HEK293 (cell line): ENCODE results near the gene CYP4F12.

Experiments used
- CTCF ChIA-PET: fragments of 350-600 bp; formaldehyde crosslinking; extraction: SDS; loops from one replicate; lab custom pipeline; 2021; ENCODE audit warnings: antibody characterized with exemption; lab: Yijun Ruan, JAX
- POLR2A ChIA-PET: fragments of 300-600 bp; formaldehyde crosslinking; extraction: SDS; loops from one replicate; lab custom pipeline; 2020; ENCODE audit warnings: antibody characterized with exemption, inconsistent platforms; lab: Yijun Ruan, JAX
- H3K27ac ChIP-seq: fragments of 200-500 bp; sonication (Bioruptor generic); 2 replicates; pipeline ENCODE4 v1.5.1; 2014; ENCODE audit warnings: low read depth, low read length, control low read depth, inconsistent platforms; ENCODE audit errors: extremely low read depth
- H3K36me3 ChIP-seq, 2 experiments: fragments of 200-500 bp in 1 of 2; sonication (Bioruptor generic) in 1 of 2; 1 replicate in 1 of 2; 2 replicates in 1 of 2; pipeline ENCODE4 v1.5.1; 2014 to 2017; ENCODE audit warnings: inconsistent platforms in 2 of 2, low read length in 2 of 2; ENCODE audit not compliant: control insufficient read depth in 2 of 2, insufficient read depth in 1 of 2
- H3K4me1 ChIP-seq: fragments of 200-500 bp; sonication (Bioruptor generic); 2 replicates; pipeline ENCODE4 v1.5.1; 2014; ENCODE audit warnings: mild to moderate bottlenecking, low read length, inconsistent platforms; ENCODE audit not compliant: control insufficient read depth, insufficient read depth
- H3K4me3 ChIP-seq: 2 replicates; pipeline ENCODE4 v1.5.1; 2011; ENCODE audit warnings: low read depth, mild to moderate bottlenecking, control low read depth, low read length, moderate library complexity
- H3K9me3 ChIP-seq: fragments of 200-500 bp; sonication (Bioruptor generic); 2 replicates; pipeline ENCODE4 v1.5.1; 2014; ENCODE audit warnings: low read depth, low read length, inconsistent platforms; ENCODE audit not compliant: control insufficient read depth, insufficient read depth
- BCL11A ChIP-seq: fragments of 450-650 bp; formaldehyde crosslinking; IDR thresholded peaks from 2 replicates; pipeline ENCODE4 v1.5.1; 2016; ENCODE audit warnings: low read depth, missing biosample characterization, missing genetic modification characterization
- FEZF1 ChIP-seq: fragments of 450-650 bp; formaldehyde crosslinking; IDR thresholded peaks from 2 replicates; pipeline ENCODE4 v1.5.1; 2016; ENCODE audit warnings: missing biosample characterization, missing genetic modification characterization
- GLI4 ChIP-seq: fragments of 450-650 bp; formaldehyde crosslinking; IDR thresholded peaks from 2 replicates; pipeline ENCODE4 v1.5.1; 2016; ENCODE audit warnings: missing biosample characterization, missing genetic modification characterization
- KLF17 ChIP-seq: fragments of 450-650 bp; formaldehyde crosslinking; IDR thresholded peaks from 2 replicates; pipeline ENCODE4 v1.5.1; 2016; ENCODE audit warnings: missing biosample characterization, missing genetic modification characterization
- MEIS1 ChIP-seq: sonication (generic); formaldehyde crosslinking; IDR thresholded peaks from 2 replicates; pipeline ENCODE4 v1.8.1; 2022; ENCODE audit warnings: missing genetic modification reagents, mild to moderate bottlenecking, borderline replicate concordance
- SP3 ChIP-seq: fragments of 450-650 bp; formaldehyde crosslinking; IDR thresholded peaks from 2 replicates; pipeline ENCODE4 v1.5.1; 2016; ENCODE audit warnings: missing biosample characterization, missing genetic modification characterization
- SP7 ChIP-seq: fragments of 450-650 bp; formaldehyde crosslinking; IDR thresholded peaks from 2 replicates; pipeline ENCODE4 v1.5.1; 2016; ENCODE audit warnings: missing biosample characterization, missing genetic modification characterization
- WT1 ChIP-seq: fragments of 450-650 bp; formaldehyde crosslinking; IDR thresholded peaks from 2 replicates; pipeline ENCODE4 v1.5.1; 2016; ENCODE audit warnings: missing biosample characterization, missing genetic modification characterization
- ZBTB1 ChIP-seq: fragments of 450-650 bp; formaldehyde crosslinking; IDR thresholded peaks from 2 replicates; pipeline ENCODE4 v1.5.1; 2016; ENCODE audit warnings: missing biosample characterization, missing genetic modification characterization
- ZBTB17 ChIP-seq: fragments of 450-650 bp; formaldehyde crosslinking; IDR thresholded peaks from 2 replicates; pipeline ENCODE4 v1.5.1; 2016; ENCODE audit warnings: missing biosample characterization, missing genetic modification characterization
- ZBTB21 ChIP-seq: fragments of 450-650 bp; formaldehyde crosslinking; IDR thresholded peaks from 2 replicates; pipeline ENCODE4 v1.5.1; 2017; ENCODE audit warnings: missing biosample characterization, missing genetic modification characterization
- ZBTB48 ChIP-seq: fragments of 450-650 bp; formaldehyde crosslinking; IDR thresholded peaks from 2 replicates; pipeline ENCODE4 v1.5.1; 2016; ENCODE audit warnings: missing biosample characterization, missing genetic modification characterization
- ZBTB8A ChIP-seq: fragments of 450-650 bp; formaldehyde crosslinking; IDR thresholded peaks from 2 replicates; pipeline ENCODE4 v1.5.1; 2016; ENCODE audit warnings: missing biosample characterization, missing genetic modification characterization
- ZNF112 ChIP-seq: fragments of 450-650 bp; formaldehyde crosslinking; IDR thresholded peaks from 2 replicates; pipeline ENCODE4 v1.5.0; 2017; ENCODE audit warnings: missing biosample characterization, missing genetic modification characterization
- ZNF140 ChIP-seq: fragments of 450-650 bp; formaldehyde crosslinking; IDR thresholded peaks from 2 replicates; pipeline ENCODE4 v1.5.1; 2016; ENCODE audit warnings: missing biosample characterization, missing genetic modification characterization
- ZNF157 ChIP-seq: fragments of 450-650 bp; formaldehyde crosslinking; IDR thresholded peaks from 2 replicates; pipeline ENCODE4 v1.5.1; 2016; ENCODE audit warnings: missing biosample characterization, missing genetic modification characterization
- ZNF221 ChIP-seq: fragments of 450-650 bp; formaldehyde crosslinking; IDR thresholded peaks from 2 replicates; pipeline ENCODE4 v1.5.1; 2017; ENCODE audit warnings: missing biosample characterization, missing genetic modification characterization, borderline replicate concordance
- ZNF302 ChIP-seq: fragments of 450-650 bp; formaldehyde crosslinking; IDR thresholded peaks from 2 replicates; pipeline ENCODE4 v1.5.1; 2016; ENCODE audit warnings: missing biosample characterization, missing genetic modification characterization, low read depth
- ZNF37A ChIP-seq: fragments of 450-650 bp; IDR thresholded peaks from 2 replicates; pipeline ENCODE4 v1.5.1; 2018; ENCODE audit warnings: missing biosample characterization, missing genetic modification characterization
- ZNF416 ChIP-seq: fragments of 450-650 bp; formaldehyde crosslinking; IDR thresholded peaks from 2 replicates; pipeline ENCODE4 v1.5.1; 2016; ENCODE audit warnings: missing biosample characterization, missing genetic modification characterization
- ZNF510 ChIP-seq: fragments of 450-650 bp; formaldehyde crosslinking; IDR thresholded peaks from 2 replicates; pipeline ENCODE4 v1.5.1; 2018; ENCODE audit warnings: mild to moderate bottlenecking, missing genetic modification characterization, missing biosample characterization; ENCODE audit not compliant: insufficient replicate concordance
- ZNF529 ChIP-seq: fragments of 450-650 bp; formaldehyde crosslinking; IDR thresholded peaks from 2 replicates; pipeline ENCODE4 v1.5.1; 2017; ENCODE audit warnings: missing genetic modification characterization, missing biosample characterization; ENCODE audit not compliant: insufficient replicate concordance
- ZNF549 ChIP-seq: fragments of 450-650 bp; IDR thresholded peaks from 2 replicates; pipeline ENCODE4 v1.5.1; 2018; ENCODE audit warnings: missing biosample characterization, missing genetic modification characterization, mild to moderate bottlenecking, inconsistent platforms, moderate library complexity
- ZNF560 ChIP-seq: fragments of 450-650 bp; formaldehyde crosslinking; IDR thresholded peaks from 2 replicates; pipeline ENCODE4 v1.5.1; 2017; ENCODE audit warnings: missing biosample characterization, missing genetic modification characterization, borderline replicate concordance
- ZNF561 ChIP-seq: fragments of 450-650 bp; IDR thresholded peaks from 2 replicates; pipeline ENCODE4 v1.5.1; 2018; ENCODE audit warnings: missing biosample characterization, missing genetic modification characterization, borderline replicate concordance
- ZNF658 ChIP-seq: fragments of 450-650 bp; formaldehyde crosslinking; IDR thresholded peaks from 2 replicates; pipeline ENCODE4; 2016; ENCODE audit warnings: missing biosample characterization, missing genetic modification characterization
- ZNF677 ChIP-seq: fragments of 450-650 bp; IDR thresholded peaks from 2 replicates; pipeline ENCODE4 v1.5.0; 2018; ENCODE audit warnings: missing biosample characterization, mild to moderate bottlenecking, missing genetic modification characterization, moderate library complexity
- ZNF785 ChIP-seq: fragments of 450-650 bp; formaldehyde crosslinking; IDR thresholded peaks from 2 replicates; pipeline ENCODE4 v1.5.1; 2016; ENCODE audit warnings: missing biosample characterization, missing genetic modification characterization
- ZNF791 ChIP-seq: fragments of 450-650 bp; formaldehyde crosslinking; IDR thresholded peaks from 2 replicates; pipeline ENCODE4 v1.5.1; 2016; ENCODE audit warnings: missing biosample characterization, missing genetic modification characterization
- ZSCAN23 ChIP-seq: fragments of 450-650 bp; formaldehyde crosslinking; IDR thresholded peaks from 2 replicates; pipeline ENCODE4 v1.5.1; 2016; ENCODE audit warnings: missing biosample characterization, missing genetic modification characterization
- TF ChIP-seq, protein P1 (sequence below): fragments of 450-650 bp; formaldehyde crosslinking; IDR thresholded peaks from 2 replicates; pipeline ENCODE4 v1.5.1; 2017; ENCODE audit warnings: missing biosample characterization, missing genetic modification characterization
- TF ChIP-seq, protein P2 (sequence below): fragments of 450-650 bp; formaldehyde crosslinking; IDR thresholded peaks from 2 replicates; pipeline ENCODE4 v1.5.1; 2016; ENCODE audit warnings: missing biosample characterization, missing genetic modification characterization

The CYP4F12 gene

GRCh38 chr19:15671237-15671821 is 1.6 kb upstream of the CYP4F12 start:
- Histone ChIP-seq H3K9me3 (no peaks in the 10 kb centered on the region), H3K4me1 (no peaks in the 10 kb centered on the region), H3K36me3 (no peaks in the 10 kb centered on the region), H3K27ac (no peak overlapping the region), H3K4me3 (no peak overlapping the region)
- ChIA-PET POLR2A (no interaction called here), CTCF (interaction anchor here (0.7 kb wide), 1 partner anchor 370 kb away, joined by 3 read pairs; no protein-coding TSS in a partner anchor)
- TF ChIP-seq ZSCAN23 (tag by site-specific recombination): no peak
- TF ChIP-seq ZNF510 (tag by site-specific recombination): no peak
- TF ChIP-seq ZNF140 (tag by site-specific recombination): no peak
- TF ChIP-seq ZNF561 (tag by site-specific recombination): no peak
- TF ChIP-seq FEZF1: no peak
- no peak for TF ChIP-seq SP7 (tag by site-specific recombination)
- no peak for TF ChIP-seq BCL11A (tag by site-specific recombination)
- no peak for TF ChIP-seq WT1
- no peak for TF ChIP-seq MEIS1 (CRISPR knock-in tag)
- TF ChIP-seq ZNF221 (tag by site-specific recombination): no peak
- no peak for TF ChIP-seq ZNF785 (tag by site-specific recombination)
- no peak for TF ChIP-seq ZNF658
- no peak for TF ChIP-seq ZBTB21 (tag by site-specific recombination)
- no peak for TF ChIP-seq ZNF112 (tag by site-specific recombination)
- TF ChIP-seq ZNF302 (tag by site-specific recombination): no peak
- no peak for TF ChIP-seq ZNF560 (tag by site-specific recombination)

GRCh38 chr19:15671891-15672579 is 852 bp upstream of the CYP4F12 start:
- Histone ChIP-seq H3K27ac (no peak overlapping the region), H3K4me3 (no peak overlapping the region), H3K4me1 (no peaks in the 10 kb centered on the region), H3K36me3 (no peaks in the 10 kb centered on the region), H3K9me3 (no peaks in the 10 kb centered on the region)
- TF ChIP-seq ZBTB21 (tag by site-specific recombination) (no peak), ZBTB8A (tag by site-specific recombination) (no peak), SP3 (tag by site-specific recombination) (no peak), ZNF529 (tag by site-specific recombination) (no peak), ZNF677 (tag by site-specific recombination) (no peak), GLI4 (tag by site-specific recombination) (no peak), ZNF549 (tag by site-specific recombination) (no peak), ZNF157 (no peak), ZSCAN23 (tag by site-specific recombination) (no peak), ZNF37A (no peak), ZBTB1 (tag by site-specific recombination) (no peak), KLF17 (tag by site-specific recombination) (no peak), ZBTB48 (tag by site-specific recombination) (no peak), ZNF791 (tag by site-specific recombination) (no peak), ZBTB17 (tag by site-specific recombination) (no peak), ZNF416 (tag by site-specific recombination) (no peak)
- TF ChIP-seq, protein P1, sequence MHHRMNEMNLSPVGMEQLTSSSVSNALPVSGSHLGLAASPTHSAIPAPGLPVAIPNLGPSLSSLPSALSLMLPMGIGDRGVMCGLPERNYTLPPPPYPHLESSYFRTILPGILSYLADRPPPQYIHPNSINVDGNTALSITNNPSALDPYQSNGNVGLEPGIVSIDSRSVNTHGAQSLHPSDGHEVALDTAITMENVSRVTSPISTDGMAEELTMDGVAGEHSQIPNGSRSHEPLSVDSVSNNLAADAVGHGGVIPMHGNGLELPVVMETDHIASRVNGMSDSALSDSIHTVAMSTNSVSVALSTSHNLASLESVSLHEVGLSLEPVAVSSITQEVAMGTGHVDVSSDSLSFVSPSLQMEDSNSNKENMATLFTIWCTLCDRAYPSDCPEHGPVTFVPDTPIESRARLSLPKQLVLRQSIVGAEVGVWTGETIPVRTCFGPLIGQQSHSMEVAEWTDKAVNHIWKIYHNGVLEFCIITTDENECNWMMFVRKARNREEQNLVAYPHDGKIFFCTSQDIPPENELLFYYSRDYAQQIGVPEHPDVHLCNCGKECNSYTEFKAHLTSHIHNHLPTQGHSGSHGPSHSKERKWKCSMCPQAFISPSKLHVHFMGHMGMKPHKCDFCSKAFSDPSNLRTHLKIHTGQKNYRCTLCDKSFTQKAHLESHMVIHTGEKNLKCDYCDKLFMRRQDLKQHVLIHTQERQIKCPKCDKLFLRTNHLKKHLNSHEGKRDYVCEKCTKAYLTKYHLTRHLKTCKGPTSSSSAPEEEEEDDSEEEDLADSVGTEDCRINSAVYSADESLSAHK (tag by site-specific recombination): no peak
- TF ChIP-seq, protein P2, sequence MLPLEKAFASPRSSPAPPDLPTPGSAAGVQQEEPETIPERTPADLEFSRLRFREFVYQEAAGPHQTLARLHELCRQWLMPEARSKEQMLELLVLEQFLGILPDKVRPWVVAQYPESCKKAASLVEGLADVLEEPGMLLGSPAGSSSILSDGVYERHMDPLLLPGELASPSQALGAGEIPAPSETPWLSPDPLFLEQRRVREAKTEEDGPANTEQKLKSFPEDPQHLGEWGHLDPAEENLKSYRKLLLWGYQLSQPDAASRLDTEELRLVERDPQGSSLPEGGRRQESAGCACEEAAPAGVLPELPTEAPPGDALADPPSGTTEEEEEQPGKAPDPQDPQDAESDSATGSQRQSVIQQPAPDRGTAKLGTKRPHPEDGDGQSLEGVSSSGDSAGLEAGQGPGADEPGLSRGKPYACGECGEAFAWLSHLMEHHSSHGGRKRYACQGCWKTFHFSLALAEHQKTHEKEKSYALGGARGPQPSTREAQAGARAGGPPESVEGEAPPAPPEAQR (tag by site-specific recombination): no peak
- ChIA-PET POLR2A (no interaction called here), CTCF (interaction anchor here (0.6 kb wide), 2 partner anchors 254 to 580 kb away, joined by 3 to 4 read pairs; no protein-coding TSS in a partner anchor)
